Right ventricle myocardium inferior (tissue), 1 donor: Measurements from ENCODE around the gene CLVS2. TPM values are rescaled to one million over a fixed set of nuclear protein-coding genes. Genes with fewer than 3 reads are reported as not detected.

Source experiments
- ATAC-seq: fragments of 200-7000 bp; cut with Tn5 transposase; one replicate; pipeline ENCODE4 v1.9.1; 2020; ENCODE audit warnings: mild to moderate bottlenecking, moderate library complexity
- DNase-seq: peaks from one replicate; pipeline ENCODE4 v3.0.0; 2021; ENCODE audit errors: missing footprints
- intact Hi-C: fragments of 100-400 bp; cut with DNase I; formaldehyde crosslinking; loops from one replicate; pipeline ENCODE4 v1.11.0; 2022
- total RNA-seq: library from RNA; stranded (reverse); fragmentation: NEBNext Ultra II Directional; extraction: Animal tissue kit (Norgen Biotek cat#: 25700); gene quantifications from one replicate; pipeline ENCODE4 v1.2.1, GENCODE V29; 2021
- donor health status: DM: no; HTN: yes; CAD: no; lungs with severe emphysema.

CLVS2 gene
- total RNA-seq, 1 donor from 2014 or later, result not detected

DNA sequence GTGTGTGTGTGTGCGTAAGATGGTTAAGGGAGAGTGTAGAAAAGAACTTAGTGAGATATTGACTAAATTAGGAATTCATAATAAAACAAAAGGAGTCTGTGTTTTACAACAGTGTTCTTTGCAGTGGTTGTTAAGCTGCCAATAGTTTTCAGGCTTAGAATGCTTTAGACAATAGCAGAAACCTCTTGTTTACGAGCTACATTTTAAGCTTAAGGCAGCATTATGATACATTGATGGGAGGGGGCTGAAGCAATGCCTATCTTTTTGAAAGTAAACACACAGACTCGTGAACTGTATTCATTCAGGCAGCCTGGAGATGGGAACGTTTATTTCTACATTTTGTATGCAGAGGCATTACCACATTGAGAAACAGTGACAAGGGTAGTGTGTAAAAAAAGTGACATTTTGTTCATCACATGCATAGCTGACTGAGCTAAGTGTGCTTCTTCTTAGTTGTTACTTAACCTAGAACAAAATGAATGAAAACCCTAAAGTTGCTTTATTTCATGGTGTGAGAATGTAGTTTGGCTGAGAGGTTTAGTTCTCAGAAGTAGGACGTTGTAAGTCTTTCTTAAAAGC lies 21.2 kb downstream of the CLVS2 start:
- ATAC-seq (no peak), DNase-seq (no peak)
- intact Hi-C loops, result no loop called here

DNA sequence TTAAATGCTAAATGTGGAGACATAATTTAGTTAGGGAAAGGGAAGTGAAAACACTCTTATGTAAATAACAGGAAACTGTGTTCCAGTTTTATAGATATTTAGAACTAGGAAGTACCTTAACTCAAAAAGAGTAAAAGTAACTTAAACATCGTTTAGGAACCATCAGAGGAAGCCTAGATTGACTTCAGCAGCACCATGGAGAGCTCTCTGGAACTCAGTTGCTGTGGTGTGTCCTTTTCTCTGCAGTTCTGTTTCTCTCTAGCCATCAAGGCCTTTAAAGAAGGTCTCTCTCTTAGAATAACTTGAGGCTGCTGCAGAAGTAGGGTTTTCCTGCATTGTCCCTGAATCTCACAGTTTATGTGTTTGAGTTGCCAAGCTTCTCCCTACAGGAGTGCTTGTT lies 26.9 kb downstream of the CLVS2 start:
- no peak for DNase-seq
- intact Hi-C loops, result no loop called here
- no peak for ATAC-seq

DNA sequence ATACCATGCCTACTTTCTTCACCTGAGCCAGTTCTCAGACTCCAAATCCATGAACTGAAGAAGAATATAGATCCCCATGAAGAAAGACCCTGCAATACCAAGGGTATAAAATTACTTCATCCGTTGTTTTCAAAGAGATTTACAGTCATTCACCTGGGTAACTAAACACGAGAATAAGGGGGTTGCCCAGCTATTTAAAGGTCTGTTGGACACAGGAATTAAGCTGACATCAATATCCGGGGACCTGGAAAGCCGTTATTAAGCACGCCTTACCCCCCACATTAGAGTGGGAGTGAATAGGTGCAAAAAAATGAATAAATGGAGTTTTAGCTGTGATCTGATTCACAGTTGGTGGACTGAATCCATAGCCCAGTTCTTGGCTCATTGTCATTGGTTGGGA lies 28.9 kb downstream of the CLVS2 start:
- intact Hi-C loops, result no loop called here
- ATAC-seq, result no peak
- no peak for DNase-seq

DNA sequence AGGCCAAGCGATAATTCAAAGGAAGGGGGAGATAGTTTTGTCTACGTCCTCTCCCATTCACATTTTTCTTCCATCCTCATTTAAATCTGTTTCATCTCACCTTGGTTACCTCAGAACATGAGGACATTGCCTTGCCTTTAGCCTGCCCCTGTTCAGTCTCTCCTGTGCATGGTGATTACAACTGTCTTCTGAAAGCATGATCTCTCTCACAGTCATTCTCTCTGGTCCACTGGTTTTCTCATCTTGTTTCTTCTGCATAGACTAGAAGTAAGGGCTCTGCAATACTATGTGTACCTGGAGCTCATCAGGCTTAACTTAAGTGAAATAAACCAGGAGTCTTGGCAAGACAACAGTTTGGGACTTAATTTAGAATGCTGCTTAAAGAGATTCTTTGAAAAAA lies 31.4 kb downstream of the CLVS2 start:
- intact Hi-C loops, result no loop called here
- no peak for ATAC-seq
- DNase-seq, result no peak

DNA sequence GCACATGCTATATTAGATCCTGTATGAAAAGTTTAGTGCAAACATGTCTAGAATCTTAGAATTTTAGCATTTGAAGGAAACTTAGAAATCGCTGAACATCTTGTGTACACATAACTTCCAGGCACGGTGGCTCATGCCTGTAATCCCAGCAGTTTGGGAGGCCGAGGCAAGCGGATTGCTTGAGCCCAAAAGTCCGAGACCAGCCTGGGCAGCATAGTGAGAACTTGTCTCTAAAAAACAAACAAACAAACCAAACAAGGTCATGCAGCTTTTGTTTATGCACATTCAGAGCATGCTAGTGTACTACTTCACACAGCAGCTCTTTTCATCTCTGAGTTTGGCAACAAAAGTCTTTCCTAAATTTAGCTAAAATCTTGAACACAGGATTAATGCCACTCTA lies 32.2 kb downstream of the CLVS2 start:
- no peak for DNase-seq
- intact Hi-C loops, result no loop called here
- ATAC-seq, result no peak

DNA sequence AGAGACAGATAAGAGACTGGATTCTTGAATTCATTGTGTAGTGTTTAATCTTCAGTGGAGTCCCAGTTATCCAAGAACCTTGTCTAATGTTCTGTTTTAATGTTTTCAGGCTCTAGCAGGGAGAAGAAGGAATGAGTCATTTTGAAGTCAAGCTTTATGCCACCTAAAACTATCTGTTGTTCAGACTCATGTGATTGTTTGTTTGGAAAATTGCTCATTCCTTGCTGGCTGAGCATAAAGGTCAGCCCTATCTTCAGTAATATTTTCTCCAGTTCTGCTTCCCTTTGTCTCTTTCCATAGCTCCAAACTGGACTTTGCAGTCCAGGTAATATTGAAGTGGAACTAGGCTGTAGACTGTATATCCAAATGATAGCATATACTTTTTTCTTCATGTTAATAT lies 34.2 kb downstream of the CLVS2 start:
- ATAC-seq (no peak), DNase-seq (no peak)
- intact Hi-C loops, result no loop called here

DNA sequence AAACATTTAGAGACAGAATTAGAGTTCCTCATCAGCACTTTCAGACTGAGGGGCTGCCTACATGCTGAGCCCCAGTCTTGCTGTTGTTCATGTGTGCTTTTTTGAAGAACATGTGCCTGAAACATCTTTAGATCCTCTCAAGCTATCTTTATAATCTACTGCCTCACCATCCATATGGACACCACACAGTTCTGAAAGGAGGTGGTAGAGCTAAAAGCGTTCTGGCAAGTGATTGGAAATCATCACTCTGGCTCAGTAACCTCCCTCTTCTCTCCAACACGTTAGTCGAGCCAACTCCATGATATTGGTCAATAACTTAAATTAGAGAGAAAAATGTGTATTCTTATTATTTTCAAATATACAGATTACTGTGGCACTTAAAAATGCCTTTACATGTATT lies 40.6 kb downstream of the CLVS2 start:
- DNase-seq (no peak), ATAC-seq (no peak)
- intact Hi-C loops, result no loop called here

DNA sequence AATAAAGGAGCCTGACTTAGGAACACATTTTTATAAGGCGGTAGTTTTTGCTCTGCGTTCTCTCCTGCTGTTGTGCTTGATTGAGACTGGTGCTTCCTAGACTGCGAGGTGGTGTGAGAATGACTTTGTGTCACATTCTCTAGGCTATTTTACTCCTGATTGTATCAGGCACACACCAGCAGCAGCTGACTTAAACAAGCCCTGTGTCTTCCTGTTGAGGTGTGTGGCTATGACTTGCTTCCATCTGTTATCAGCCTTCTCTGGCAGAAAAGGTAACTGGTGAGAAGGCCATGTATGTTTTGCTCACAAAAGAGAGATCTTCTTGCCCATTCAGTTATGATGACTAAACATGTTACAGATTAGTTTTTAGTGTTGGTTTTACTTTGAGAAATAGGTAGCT lies 43.4 kb downstream of the CLVS2 start:
- no peak for ATAC-seq
- intact Hi-C loops, result no loop called here
- DNase-seq, result no peak

DNA sequence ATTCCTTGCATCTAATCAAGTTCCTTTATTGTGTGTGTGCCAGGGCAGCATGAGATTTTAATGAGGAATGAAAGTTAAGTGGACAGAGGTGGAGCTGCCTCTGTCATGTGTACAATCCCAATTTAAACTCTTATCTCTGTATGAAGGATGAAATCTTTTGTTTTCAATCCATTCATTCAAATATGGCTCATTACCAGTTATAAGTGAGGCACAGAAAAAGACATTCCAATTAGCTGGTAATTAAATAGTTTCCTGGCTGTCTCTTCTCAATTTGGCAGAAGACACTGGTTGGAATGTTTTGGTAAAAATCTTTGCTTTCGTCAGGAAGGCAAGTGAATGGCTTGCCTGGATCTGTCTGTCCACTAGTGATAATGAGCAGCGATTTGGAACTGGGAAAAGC lies 46.4 kb downstream of the CLVS2 start:
- intact Hi-C loops, result no loop called here
- DNase-seq (no peak), ATAC-seq (no peak)

DNA sequence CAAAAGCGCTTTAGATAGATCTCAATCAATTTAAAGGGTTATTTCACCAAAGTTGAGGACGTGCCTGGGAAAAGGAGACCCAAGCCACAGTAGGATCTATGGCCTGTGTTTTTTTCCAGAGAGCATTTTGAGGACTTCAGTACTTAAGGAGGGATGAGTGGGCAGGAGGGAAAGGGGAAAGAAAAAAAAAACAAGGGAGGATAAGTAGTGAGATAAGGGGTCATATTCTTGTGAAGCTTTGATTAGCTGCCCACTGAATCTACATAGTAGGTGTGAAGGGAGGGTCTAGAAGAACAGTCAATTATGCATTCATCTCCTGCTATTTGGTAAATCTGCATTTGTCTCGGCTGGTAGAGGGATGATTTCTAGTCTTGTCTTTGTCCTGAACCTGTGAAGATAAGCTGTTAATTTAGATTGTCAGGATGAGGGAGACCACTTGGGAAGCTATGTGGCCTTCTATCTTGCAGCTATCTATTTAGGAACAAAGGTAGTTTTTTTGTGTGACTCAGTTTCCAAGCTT lies 48.4 kb downstream of the CLVS2 start:
- no peak for ATAC-seq

DNA sequence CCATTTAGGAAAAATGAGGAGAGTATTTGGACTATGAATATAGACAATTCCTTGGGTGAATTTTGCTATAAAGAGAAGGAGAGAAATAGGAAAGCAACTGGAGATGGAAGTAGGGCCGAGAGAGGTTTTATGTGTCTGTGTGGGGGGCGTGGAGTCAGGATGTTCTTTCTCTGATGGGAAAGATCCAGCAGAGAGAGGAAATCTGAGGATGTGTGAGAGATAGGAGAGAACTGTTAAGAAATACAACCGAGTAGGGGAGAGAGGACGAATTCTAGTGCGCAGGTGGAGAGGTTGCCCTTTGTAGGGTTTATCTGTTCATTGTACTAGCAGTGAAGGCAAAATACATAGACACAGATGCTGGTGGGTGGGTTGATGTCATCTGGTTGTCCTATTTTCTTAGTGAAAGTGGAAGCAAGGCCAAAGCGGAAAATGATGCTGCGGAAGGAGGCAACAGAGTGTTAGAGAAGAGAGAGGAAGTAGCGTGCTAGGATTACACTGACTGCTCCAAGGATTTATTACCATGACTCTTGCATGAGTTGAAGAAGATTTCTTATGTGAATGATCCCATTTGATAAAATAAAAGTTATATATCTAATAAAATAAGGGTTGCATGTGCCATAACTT lies 57.7 kb downstream of the CLVS2 start:
- ATAC-seq (no peak), DNase-seq (no peak)
- intact Hi-C loops, result no loop called here

More for the DNA sequence above, 48.4 kb downstream of the CLVS2 start:
- no peak for DNase-seq
- intact Hi-C loops, result no loop called here

DNA sequence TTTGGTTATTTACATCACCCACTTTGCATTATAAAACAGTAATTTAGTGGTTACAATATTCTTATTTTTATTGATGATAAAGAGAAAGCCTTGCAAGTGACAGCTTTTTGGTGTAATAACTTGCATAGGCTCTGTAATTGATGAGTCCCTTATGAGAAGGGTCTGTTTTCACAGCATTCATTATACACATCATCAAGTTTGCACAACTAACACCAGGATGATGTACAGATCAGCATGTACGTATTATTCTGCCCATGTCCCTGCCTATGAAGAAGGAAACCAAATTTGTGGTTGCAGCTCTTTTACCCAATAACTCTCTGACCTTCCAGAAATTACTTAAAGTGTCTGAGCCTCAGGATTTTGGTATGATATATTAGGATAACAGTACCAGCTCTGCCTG lies 59.2 kb downstream of the CLVS2 start:
- DNase-seq (no peak), ATAC-seq (no peak)
- intact Hi-C loops, result no loop called here

DNA sequence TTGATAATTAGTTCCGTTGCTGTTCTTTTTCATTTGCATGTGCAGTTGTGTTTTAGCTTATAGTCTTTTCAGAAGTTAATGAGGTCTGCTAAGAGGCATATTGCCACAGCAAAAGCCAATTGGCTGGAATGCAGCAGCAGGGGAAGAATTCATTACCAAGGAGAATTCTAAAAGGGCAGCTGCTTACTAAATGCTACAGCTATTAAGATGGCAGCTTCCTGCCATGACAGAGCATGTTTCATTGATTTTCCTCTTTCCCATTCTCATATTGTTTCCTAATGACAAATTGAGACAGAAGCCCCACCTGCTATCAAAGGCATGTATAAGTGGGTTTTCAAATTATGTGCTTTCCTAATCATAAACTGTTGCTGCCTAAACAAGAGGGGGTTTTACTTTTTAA lies 66.6 kb downstream of the CLVS2 start:
- DNase-seq (no peak), ATAC-seq (no peak)
- intact Hi-C loops, result no loop called here

DNA sequence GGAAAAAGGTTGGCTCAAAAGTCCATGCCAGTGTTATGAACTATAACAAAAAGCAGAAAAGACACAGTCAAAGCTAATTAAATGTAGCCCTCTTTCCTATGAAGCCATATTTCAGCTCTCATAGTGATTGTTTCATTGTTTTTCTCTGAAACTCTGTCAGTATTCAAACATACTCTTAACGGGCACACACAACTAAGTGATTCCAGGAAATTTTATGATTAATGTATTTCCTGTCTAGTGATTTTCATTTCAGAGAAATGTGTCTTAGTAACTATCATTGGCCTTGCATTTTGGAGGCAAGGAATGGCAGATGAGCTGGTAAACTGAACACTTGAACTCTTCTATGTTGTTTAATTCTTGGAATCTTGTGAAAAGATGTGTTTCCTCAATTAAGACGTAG lies 68.0 kb downstream of the CLVS2 start:
- intact Hi-C loops, result no loop called here
- ATAC-seq (no peak), DNase-seq (no peak)

DNA sequence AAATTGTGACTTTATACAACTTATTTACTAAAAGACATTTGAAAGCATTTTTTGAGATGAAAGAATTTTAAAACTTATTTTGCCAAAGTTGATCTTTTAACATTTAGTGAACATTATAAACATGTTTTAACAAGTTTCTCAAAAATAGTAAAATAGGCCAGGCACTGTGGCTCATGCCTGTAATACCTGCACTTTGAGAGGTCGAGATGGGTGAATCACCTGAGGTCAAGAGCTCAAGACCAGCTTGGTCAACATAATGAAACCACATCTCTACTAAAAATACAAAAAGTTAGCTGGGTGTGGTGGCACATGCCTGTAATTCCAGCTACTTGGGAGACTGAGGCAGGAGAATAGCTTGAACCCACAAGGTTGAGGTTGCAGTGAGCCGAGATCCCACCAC lies 78.6 kb downstream of the CLVS2 start:
- DNase-seq, result no peak
- no peak for ATAC-seq
- intact Hi-C loops, result no loop called here

DNA sequence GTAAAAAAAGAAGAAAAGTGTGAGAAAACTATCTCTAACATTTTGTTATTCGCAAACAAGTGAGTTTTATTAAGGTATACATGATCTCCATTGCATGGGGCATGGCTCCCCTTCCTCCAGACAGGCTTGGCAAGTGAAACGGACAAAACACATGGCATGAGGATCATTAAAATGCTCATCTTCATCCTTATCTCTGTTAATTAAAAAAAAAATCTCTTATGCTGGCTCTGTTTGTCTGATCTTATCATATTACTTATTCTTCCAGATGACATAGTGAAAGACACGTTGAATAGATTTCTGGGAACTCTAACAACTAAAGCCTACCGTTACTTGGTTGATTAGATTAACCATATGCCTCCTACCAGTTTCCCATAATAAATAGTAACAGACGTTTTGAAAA lies 89.4 kb downstream of the CLVS2 start:
- ATAC-seq (no peak), DNase-seq (no peak)
- intact Hi-C loops, result no loop called here

DNA sequence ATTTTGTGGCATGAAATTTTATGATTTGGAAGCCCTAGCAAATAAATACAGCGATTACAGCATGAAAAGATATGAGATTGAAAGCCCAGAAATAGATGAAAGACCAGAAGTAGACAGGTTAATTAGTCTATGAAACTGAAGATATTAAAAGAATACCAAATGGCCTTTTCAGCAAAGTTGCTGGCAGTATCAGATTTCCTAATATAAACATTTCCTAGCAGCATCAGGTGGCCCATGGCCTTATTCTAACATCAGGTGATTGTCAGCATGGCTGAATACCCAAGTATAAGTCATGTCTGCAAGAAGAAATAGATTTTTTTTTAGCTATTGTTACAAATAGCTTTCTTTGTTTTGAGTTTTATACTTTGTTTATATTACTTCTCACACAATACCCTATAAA lies 93.2 kb downstream of the CLVS2 start:
- ATAC-seq (no peak), DNase-seq (no peak)
- intact Hi-C loops, result no loop called here

DNA sequence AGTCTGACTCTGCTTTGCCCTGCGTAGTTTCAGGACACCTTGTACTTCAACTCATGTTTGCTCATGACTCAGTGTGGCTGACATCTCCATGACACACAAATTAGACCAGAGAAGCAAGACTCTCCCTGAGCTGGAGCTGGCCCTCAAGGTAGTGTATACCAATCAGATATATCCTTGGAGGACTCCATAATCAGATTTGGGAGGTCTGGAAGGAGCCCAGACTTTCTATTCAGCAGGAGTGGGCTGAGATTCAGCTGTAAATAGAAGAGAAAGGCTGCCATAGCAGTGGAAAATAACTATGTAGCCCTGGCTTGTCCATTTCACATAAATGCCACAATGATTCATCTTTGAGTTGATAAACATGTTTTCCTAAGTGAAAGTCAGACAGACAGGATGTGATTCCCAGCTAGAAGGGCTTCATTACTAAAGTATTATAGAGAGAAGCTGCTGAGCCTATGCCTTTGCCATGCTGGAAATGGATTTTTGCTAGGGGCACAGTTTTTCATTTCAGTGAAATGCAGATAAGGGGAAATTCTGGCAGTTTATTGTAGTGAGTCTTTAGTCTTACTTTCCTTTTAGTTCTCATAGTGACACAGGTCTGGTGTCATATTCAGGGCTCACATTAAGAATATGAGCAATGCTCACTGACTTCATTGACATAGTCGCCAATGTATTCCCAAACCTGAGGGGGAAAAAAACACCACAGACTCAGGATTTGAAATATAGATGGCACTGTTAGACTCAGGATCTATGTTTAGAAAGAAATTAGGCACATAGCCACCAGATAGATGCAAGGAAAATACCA lies 95.3 kb downstream of the CLVS2 start:
- intact Hi-C loops, result no loop called here
- no peak for ATAC-seq
- DNase-seq, result no peak

DNA sequence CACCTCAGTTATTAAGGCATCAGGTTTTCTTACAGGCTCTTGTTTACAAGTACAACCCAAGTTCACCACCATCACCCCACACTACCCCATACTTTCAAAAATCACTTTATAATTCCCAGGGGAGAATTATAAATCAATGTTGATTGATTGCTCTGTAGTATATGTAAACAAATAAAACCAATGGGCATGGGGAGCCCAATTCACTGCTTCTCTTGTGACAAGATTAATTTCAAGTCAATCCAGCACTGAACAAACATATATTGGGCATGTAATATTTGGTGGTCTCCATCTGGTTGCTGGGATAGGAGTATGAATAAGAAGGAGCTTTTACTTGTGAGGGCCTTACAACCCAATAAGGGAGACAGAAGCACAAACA lies 95.8 kb downstream of the CLVS2 start:
- no peak for ATAC-seq
- intact Hi-C loops, result no loop called here

DNA sequence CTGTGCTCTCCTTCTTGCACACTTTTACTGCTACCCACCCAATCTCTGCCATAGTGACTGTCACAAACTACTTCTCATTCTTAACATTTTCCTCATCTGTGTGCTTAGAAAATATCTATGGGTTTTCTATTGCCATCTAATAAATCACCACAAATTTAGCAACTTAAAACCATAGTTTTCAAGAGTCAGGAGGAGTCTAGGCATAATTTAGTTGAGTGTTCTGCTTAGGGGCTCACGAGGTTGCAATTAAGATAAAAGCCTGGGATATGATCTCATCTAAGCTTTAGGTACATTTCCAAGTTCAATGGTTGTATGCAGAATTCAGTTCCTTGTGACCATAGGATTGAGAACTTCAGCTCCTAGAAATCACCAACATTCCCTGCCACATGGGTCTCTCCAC lies 98.8 kb downstream of the CLVS2 start:
- ATAC-seq (no peak), DNase-seq (no peak)
- intact Hi-C loops, result no loop called here

More for the DNA sequence above, 95.8 kb downstream of the CLVS2 start:
- DNase-seq, result no peak
